GM19193 (cell line): ENCODE data around the gene PEAR1.

Experiments
- POLR2A ChIP-seq: IDR thresholded peaks from 4 replicates; pipeline ENCODE4 v1.6.1; 2011; ENCODE audit not compliant: insufficient read depth, insufficient read length; ENCODE audit errors: extremely low read depth

PEAR1 gene

DNA sequence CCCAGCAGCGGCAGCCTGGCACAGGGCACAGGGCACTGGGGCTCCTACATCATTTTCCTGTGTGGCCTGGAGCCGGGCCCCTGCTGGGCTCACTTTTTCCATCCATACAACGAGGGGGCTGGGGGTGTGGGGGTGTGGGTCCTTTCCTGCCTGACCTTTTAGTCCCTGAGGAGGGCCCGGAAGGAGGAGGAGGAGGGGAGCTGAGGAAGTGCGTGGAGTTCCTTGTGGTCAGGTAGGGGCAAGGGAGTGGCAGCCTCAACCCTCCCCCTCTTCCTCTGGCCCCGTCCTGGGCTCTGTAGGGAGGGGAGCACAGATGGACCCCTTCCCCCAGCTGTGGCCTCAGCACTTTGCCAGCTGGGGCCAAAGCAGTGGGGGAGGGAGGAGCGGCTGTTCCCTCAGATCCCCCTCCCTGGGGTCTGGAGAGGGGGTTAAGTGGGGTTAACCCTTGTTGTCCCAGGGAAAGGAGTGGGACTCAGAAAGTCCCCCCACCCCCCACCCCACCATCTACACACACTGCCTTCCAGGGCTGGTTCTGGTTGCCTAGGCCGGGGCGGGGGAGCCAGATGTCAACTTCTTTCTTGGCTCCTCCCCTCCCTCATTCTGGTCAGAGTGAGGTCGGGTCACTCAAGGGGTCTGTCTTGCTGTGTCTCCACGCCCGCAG is 27.1 kb upstream of the PEAR1 start:
- TF ChIP-seq POLR2A, result no peak

DNA sequence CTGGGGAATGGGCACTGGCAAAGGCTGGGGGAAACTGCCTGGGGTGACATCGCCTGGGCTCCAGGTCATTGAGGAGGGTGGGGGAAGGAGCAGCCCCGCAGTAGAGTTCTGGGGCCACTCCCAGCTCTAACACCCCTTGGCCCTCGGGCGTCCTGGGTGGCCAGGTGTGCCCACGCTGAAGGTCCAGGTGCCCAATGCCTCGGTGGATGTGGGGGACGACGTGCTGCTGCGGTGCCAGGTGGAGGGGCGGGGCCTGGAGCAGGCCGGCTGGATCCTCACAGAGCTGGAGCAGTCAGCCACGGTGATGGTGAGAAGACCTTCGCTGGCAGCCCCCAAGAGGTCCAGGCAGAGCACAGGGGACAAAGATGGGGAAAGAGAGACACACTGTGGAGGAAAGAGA is 25.2 kb upstream of the PEAR1 start:
- no peak for TF ChIP-seq POLR2A

DNA sequence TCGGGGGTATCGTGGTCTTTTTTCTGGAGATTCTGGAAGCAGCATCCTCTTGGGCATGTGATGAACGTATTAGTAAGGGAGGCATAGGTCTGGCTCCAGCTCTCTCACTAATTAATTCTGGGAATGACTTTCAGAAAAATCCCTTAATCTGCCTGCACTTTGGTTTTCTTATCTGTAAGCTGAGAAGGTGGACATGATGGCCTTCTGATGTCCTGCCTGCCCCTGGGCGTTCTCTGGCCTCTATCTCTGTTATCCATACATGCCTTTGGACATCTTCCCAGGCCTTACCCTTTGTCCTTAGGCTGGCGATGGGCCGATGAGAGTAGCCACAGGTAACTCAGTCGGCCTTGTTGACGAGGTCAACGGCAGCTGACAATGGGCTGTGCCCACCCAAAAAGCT is 24.1 kb upstream of the PEAR1 start:
- no peak for TF ChIP-seq POLR2A

GRCh38 chr1:156873659-156874058 is 19.9 kb upstream of the PEAR1 start:
- TF ChIP-seq POLR2A, result no peak

DNA sequence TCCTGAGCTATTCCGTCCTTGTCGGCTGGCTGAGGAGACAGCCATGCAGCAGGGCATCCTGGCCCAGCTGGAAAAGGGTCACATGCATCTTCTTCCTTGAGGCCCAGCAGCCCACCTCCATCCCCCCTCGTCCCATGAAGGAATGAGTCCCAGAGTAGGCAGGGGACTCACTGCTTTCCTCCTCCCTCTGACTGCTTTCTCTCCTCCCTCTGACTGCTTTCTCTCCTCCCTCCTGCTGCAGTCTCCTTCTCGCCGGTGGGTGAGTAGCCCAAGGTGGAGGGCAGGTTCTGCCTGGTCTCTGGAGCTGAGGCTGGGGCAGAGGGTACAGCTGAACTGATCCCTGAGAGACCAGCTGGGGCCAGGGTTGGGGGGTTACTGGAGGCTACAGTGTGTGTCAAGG is 19.4 kb upstream of the PEAR1 start:
- no peak for TF ChIP-seq POLR2A

GRCh38 chr1:156874572-156875340 is 18.8 kb upstream of the PEAR1 start:
- TF ChIP-seq POLR2A, result no peak

- no peak for TF ChIP-seq POLR2A
Observed at GRCh38 chr1:156875341-156875615, 18.2 kb upstream of the PEAR1 start.

DNA sequence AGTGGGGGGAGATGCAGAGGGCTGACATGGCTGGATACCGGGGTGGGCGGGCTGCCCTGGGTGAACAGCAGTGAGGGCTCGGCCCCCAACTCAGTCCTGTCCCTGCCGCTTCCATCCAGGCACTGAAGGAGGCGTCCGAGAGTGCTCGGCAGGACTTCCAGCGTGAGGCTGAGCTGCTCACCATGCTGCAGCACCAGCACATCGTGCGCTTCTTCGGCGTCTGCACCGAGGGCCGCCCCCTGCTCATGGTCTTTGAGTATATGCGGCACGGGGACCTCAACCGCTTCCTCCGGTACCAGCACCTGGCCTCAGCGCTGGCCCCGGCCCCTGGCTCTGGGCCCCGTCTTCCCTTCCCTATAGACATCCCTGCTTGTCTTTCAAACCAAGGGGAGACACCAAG is 17.2 kb upstream of the PEAR1 start:
- TF ChIP-seq POLR2A, result no peak

- no peak for TF ChIP-seq POLR2A
Observed at GRCh38 chr1:156877433-156878170, 15.9 kb upstream of the PEAR1 start.

DNA sequence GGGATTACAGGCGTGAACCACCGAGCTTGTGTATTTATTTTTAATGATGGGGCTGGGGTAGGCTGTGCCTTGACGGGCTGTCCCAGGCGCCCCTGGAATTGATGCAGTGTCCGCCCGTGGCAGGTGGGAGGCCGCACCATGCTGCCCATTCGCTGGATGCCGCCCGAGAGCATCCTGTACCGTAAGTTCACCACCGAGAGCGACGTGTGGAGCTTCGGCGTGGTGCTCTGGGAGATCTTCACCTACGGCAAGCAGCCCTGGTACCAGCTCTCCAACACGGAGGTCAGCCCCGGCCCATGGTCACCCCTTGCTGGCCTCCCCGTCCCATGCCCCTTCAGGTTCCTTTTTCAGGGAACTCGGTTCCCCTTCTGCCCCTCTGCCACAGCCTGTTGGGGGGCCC is 13.6 kb upstream of the PEAR1 start:
- no peak for TF ChIP-seq POLR2A

GRCh38 chr1:156880473-156880872 is 13.0 kb upstream of the PEAR1 start:
- no peak for TF ChIP-seq POLR2A

GRCh38 chr1:156881101-156881500 is 12.4 kb upstream of the PEAR1 start:
- TF ChIP-seq POLR2A, result no peak

- TF ChIP-seq POLR2A, result no peak
Observed at GRCh38 chr1:156881663-156882062, 11.9 kb upstream of the PEAR1 start.

DNA sequence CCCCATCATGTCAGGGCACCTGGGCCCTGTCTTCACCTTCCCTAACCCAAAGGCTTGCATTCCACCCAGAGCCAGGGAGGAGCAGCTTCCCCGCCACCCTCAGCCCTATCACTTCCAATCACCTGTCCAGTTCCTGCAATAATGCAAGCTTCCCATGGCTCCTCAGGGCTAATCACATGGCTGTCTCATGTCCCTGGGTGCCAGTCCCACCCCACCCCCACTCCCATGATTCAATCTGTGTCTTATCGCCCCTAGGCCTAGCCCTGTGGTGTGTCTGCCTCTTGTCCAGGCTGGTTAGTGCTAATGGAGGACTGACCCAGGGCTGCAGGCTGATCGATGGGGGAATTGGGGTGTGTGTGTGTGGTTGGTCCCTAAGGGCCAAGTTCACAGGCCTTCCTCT is 11.0 kb upstream of the PEAR1 start:
- TF ChIP-seq POLR2A, result no peak

- TF ChIP-seq POLR2A, result no peak
Observed at GRCh38 chr1:156883919-156884318, 9.6 kb upstream of the PEAR1 start.
